Smooth muscle cell (in vitro differentiated cells): ENCODE data around the gene KIF15. TPM values are rescaled to one million over a fixed set of nuclear protein-coding genes. Genes with fewer than 3 reads are reported as not detected.

ENCODE experiments used
- DNase-seq: peaks from one replicate; lab custom pipeline; 2025; ENCODE audit not compliant: unreplicated experiment; lab: John Stamatoyannopoulos, UW
- H2AFZ ChIP-seq: fragments of 200-600 bp; sonication (generic); 2 replicates; pipeline ENCODE4 v1.6.0; 2016; ENCODE audit warnings: antibody characterized with exemption, low read depth, mild to moderate bottlenecking
- H3F3A ChIP-seq: fragments of 200-600 bp; sonication (generic); 2 replicates; pipeline ENCODE4 v1.6.0; 2017; ENCODE audit warnings: antibody characterized with exemption, low read depth
- H3K27ac ChIP-seq: fragments of 200-600 bp; sonication (generic); 2 replicates; pipeline ENCODE4 v1.5.1; 2016; ENCODE audit warnings: low read depth, mild to moderate bottlenecking
- H3K27me3 ChIP-seq: fragments of 200-600 bp; sonication (generic); 2 replicates; pipeline ENCODE4 v1.6.1; 2016; ENCODE audit warnings: low read depth, mild to moderate bottlenecking
- H3K36me3 ChIP-seq: fragments of 200-600 bp; sonication (generic); 2 replicates; pipeline ENCODE4 v1.5.1; 2016; ENCODE audit warnings: low read depth
- H3K4me1 ChIP-seq: fragments of 200-600 bp; sonication (generic); 2 replicates; pipeline ENCODE4 v1.5.1; 2016; ENCODE audit warnings: low read depth
- H3K4me2 ChIP-seq: fragments of 200-600 bp; sonication (generic); 2 replicates; pipeline ENCODE4 v1.6.0; 2016; ENCODE audit warnings: mild to moderate bottlenecking
- H3K4me3 ChIP-seq: fragments of 200-600 bp; sonication (generic); 2 replicates; pipeline ENCODE4 v1.5.1; 2016; ENCODE audit warnings: mild to moderate bottlenecking
- H3K79me2 ChIP-seq: fragments of 200-600 bp; sonication (generic); 2 replicates; pipeline ENCODE4 v1.6.0; 2016; ENCODE audit warnings: low read depth, mild to moderate bottlenecking
- H3K9ac ChIP-seq: fragments of 200-600 bp; sonication (generic); 2 replicates; pipeline ENCODE4 v1.6.0; 2016; ENCODE audit warnings: low read depth
- H3K9me3 ChIP-seq: fragments of 200-600 bp; sonication (generic); replicated peaks from 2 replicates; pipeline ENCODE4 v1.5.1; 2016; ENCODE audit warnings: low read depth
- H4K20me1 ChIP-seq: fragments of 200-600 bp; sonication (generic); 2 replicates; pipeline ENCODE4 v1.6.0; 2016; ENCODE audit warnings: low read depth
- WGBS: methylation state at CpG from one replicate; pipeline ENCODE4 v1.1.7; 2016; ENCODE audit warnings: low lambda C conversion rate; 5-methylcytosine and 5-hydroxymethylcytosine counted together
- polyA plus RNA-seq: library from polyadenylated mRNA; unstranded; fragments of >200 nt; fragmentation: Nextera tagmentation; extraction: Ambion mirVana; gene quantifications from 2 replicates; pipeline ENCODE4 v1.2.1, GENCODE V29; 2016
- total RNA-seq: library from RNA; depleted of rRNA; stranded (reverse); fragments of >200 nt; gene quantifications from 2 replicates; pipeline ENCODE4 v1.2.3, GENCODE V29; 2014
- TF ChIP-seq, protein P1 (sequence below): fragments of 200-600 bp; sonication (generic); IDR thresholded peaks from 2 replicates; pipeline ENCODE4 v1.5.1; 2017; ENCODE audit warnings: borderline replicate concordance, mild to moderate bottlenecking, antibody characterized with exemption; ENCODE audit not compliant: insufficient read depth, poor library complexity, severe bottlenecking

KIF15 gene
- total and polyA plus RNA-seq, 2 experiments from 2014 or later = 2.8 to 6.2 TPM

DNA sequence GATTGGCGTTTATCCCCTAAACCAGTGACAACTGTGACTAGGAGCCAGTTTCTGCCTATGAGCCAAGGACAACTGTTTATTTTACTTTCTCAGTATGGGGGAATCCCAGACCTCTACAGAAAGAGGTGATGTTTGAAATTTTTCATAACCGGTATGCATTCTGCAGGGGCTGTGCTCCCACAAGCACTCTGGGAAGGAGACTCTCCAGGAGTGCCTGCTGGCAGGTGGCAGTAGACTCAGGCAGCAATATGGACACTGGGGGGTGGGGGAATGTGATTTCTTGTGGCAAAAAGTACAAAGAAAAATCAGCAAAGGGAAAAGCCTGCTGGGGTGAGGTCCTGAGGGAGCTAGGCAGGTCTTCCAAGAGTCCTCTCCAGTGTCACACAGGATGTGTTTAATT, 118.7 kb downstream of the KIF15 start:
- no peaks in the 10 kb centered on the region for H3K36me3 ChIP-seq
- no peaks in the 10 kb centered on the region for H3K79me2 ChIP-seq
- no peaks in the 10 kb centered on the region for H4K20me1 ChIP-seq
- H3K27me3 ChIP-seq = no peaks in the 10 kb centered on the region
- no peak overlapping the region for H3K27ac ChIP-seq
- DNase-seq = no peak
- no peaks in the 10 kb centered on the region for H3F3A ChIP-seq
- no peak overlapping the region for H2AFZ ChIP-seq
- no peak overlapping the region for H3K4me2 ChIP-seq
- no peaks in the 10 kb centered on the region for H3K9me3 ChIP-seq
- no peak overlapping the region for H3K4me3 ChIP-seq
- 91% methylated on average over 2 of the region's 2 CpGs for WGBS
- no peaks in the 10 kb centered on the region for H3K4me1 ChIP-seq
- TF ChIP-seq, protein P1, sequence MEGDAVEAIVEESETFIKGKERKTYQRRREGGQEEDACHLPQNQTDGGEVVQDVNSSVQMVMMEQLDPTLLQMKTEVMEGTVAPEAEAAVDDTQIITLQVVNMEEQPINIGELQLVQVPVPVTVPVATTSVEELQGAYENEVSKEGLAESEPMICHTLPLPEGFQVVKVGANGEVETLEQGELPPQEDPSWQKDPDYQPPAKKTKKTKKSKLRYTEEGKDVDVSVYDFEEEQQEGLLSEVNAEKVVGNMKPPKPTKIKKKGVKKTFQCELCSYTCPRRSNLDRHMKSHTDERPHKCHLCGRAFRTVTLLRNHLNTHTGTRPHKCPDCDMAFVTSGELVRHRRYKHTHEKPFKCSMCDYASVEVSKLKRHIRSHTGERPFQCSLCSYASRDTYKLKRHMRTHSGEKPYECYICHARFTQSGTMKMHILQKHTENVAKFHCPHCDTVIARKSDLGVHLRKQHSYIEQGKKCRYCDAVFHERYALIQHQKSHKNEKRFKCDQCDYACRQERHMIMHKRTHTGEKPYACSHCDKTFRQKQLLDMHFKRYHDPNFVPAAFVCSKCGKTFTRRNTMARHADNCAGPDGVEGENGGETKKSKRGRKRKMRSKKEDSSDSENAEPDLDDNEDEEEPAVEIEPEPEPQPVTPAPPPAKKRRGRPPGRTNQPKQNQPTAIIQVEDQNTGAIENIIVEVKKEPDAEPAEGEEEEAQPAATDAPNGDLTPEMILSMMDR = no peak
- no peak overlapping the region for H3K9ac ChIP-seq

DNA sequence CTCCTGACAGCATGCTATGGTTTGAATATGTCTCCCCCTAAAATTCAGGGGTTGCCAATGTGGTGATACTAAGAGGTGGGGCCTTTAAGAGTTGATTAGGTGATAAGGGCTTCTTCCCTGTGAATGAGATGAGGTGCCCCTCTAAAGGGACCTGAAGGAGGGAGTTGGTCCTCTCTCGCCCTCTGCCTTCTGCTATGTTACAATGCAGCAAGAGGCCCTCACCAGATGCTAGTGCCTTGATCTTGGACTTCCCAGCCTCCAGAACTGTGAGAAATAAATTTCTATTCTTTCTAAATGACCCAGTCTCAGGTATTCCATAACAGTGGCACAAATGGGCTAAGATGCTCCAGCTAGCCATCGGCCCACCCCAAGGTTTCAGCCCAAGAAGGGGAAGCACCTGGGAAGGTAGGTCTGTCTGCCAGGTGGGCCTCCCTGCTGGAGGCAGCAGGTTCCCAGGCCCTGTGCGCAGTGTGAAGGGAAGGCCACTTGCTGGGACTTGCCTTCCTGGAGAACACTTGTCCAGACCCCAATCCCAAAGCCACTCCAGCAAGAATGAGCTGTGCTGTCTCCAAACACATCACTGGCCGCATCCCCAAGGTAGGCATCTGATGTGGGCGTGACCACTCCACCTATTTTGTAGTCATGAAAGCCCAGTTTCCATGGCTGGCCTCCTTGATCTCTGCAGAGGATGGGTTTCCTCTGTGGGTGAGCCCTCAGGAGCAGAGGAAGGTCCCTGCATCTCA, 121.8 kb downstream of the KIF15 start:
- Histone ChIP-seq H4K20me1 (no peaks in the 10 kb centered on the region), H3K4me2 (no peak overlapping the region), H2AFZ (no peak overlapping the region), H3K27me3 (no peaks in the 10 kb centered on the region), H3F3A (no peaks in the 10 kb centered on the region), H3K79me2 (no peaks in the 10 kb centered on the region), H3K4me1 (no peaks in the 10 kb centered on the region), H3K36me3 (no peaks in the 10 kb centered on the region), H3K9ac (no peak overlapping the region), H3K4me3 (no peak overlapping the region), H3K27ac (no peak overlapping the region), H3K9me3 (no peaks in the 10 kb centered on the region)
- 96% methylated on average over 5 of the region's 5 CpGs for WGBS
- DNase-seq = no peak
- TF ChIP-seq, protein P1 = no peak

DNA sequence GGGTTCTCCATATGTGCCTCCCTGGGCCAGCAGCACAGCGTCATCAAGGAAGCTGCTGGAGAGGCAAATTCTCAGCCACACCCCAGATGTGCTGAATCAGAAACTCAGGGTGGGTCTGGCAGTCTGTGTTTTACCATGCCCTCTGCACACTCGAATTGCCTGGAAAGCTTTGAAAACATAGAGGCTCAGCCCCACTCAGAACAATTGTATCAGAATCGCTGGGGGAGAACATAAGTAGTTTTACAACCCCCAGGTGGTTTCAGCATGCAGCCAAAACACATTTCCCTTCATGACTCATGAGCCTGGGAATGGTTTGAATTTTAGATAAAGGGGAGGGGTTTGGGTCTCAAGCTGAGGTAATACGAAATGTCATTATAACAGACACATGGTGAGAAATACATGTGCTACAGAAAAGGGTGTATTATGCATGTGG, 122.4 kb downstream of the KIF15 start:
- no peak overlapping the region for H3K9ac ChIP-seq

More for the DNA sequence above, 122.4 kb downstream of the KIF15 start:
- no peaks in the 10 kb centered on the region for H3K9me3 ChIP-seq
- WGBS = 29% methylated on average over 4 of the region's 4 CpGs
- no peak overlapping the region for H3K4me3 ChIP-seq
- no peak for DNase-seq
- no peak overlapping the region for H3K27ac ChIP-seq
- H3K4me1 ChIP-seq = no peaks in the 10 kb centered on the region
- no peak overlapping the region for H2AFZ ChIP-seq
- H3K36me3 ChIP-seq = no peaks in the 10 kb centered on the region
- no peaks in the 10 kb centered on the region for H4K20me1 ChIP-seq
- peak overlapping the region; percentile 5 for H3K4me2 ChIP-seq
- TF ChIP-seq, protein P1 = no peak
- no peaks in the 10 kb centered on the region for H3F3A ChIP-seq
- H3K79me2 ChIP-seq = no peaks in the 10 kb centered on the region
- no peaks in the 10 kb centered on the region for H3K27me3 ChIP-seq
